K562 (cell line): Measurements from ENCODE around the gene GRWD1. TPM values are rescaled to one million over a fixed set of nuclear protein-coding genes. Genes with fewer than 3 reads are reported as not detected.
A peak's percentile ranks its signal among the peaks of the same experiment; 100 is the strongest.

Source experiments
- CTCFL ChIP-seq: IDR thresholded peaks from 2 replicates; pipeline ENCODE4 v1.6.1; 2011; ENCODE audit warnings: borderline replicate concordance, low read depth, mild to moderate bottlenecking, moderate library complexity, low read length; ENCODE audit not compliant: insufficient read depth, poor library complexity, severe bottlenecking
- E4F1 ChIP-seq: fragments of 250-450 bp; sonication (Bioruptor Pico); IDR thresholded peaks from 2 replicates; pipeline ENCODE4 v1.5.0; 2021; ENCODE audit warnings: mild to moderate bottlenecking, borderline replicate concordance
- ETV5 ChIP-seq: sonication (generic); formaldehyde crosslinking; IDR thresholded peaks from 2 replicates; pipeline ENCODE4 v1.4.0; 2020; ENCODE audit warnings: low read depth, mild to moderate bottlenecking, missing genetic modification reagents
- FOXJ3 ChIP-seq: sonication (generic); formaldehyde crosslinking; IDR thresholded peaks from 2 replicates; pipeline ENCODE4 v1.4.0; 2020; ENCODE audit warnings: mild to moderate bottlenecking, missing genetic modification reagents
- HIVEP1 ChIP-seq: fragments of 250-450 bp; sonication (Bioruptor Pico); IDR thresholded peaks from 2 replicates; pipeline ENCODE4 v1.4.0; 2020; ENCODE audit warnings: mild to moderate bottlenecking
- KLF6 ChIP-seq: fragments of 250-450 bp; sonication (Bioruptor Pico); IDR thresholded peaks from 2 replicates; pipeline ENCODE4 v1.4.0; 2020; ENCODE audit warnings: mild to moderate bottlenecking, moderate library complexity, borderline replicate concordance
- MCM7 ChIP-seq, 2 experiments: fragments of 450-650 bp; IDR thresholded peaks; 2 replicates each; pipeline ENCODE4 v1.6.1; 2016 to 2018
- TRIM25 ChIP-seq: fragments of 450-650 bp; IDR thresholded peaks from 2 replicates; pipeline ENCODE4 v1.7.0; 2016; ENCODE audit warnings: borderline replicate concordance
- ZNF766 ChIP-seq: fragments of 200-800 bp; sonication (Bioruptor generic); conservative IDR thresholded peaks from 2 replicates; pipeline ENCODE4 v1.6.1; 2016; ENCODE audit warnings: missing genetic modification characterization, missing compliant biosample characterization
- polyA plus RNA-seq, 8 experiments: library from polyadenylated mRNA; depleted of rRNA in 4 of 8; stranded (reverse) in 5 of 8; unstranded in 3 of 8; fragments of >200 nt; fragmentation: Nextera tagmentation in 2 of 8; fragmentation: Illumina TruSeq in 1 of 8; extraction: Ambion mirVana in 2 of 8; extraction: Trizol in 1 of 8; gene quantifications; 2 replicates each; pipeline versions ENCODE4 v1.2.1 to v1.2.3, GENCODE V29; 2011 to 2014; ENCODE audit warnings: inconsistent platforms in 1 of 8, missing spikeins in 1 of 8
- total RNA-seq, 7 experiments: library from RNA; depleted of rRNA in 6 of 7; stranded (reverse); fragments of >200 nt in 6 of 7; fragmentation: Illumina TruSeq in 2 of 7; extraction: Trizol in 2 of 7; gene quantifications; 2 replicates each; pipeline versions ENCODE4 v1.2.1 to v1.2.3, GENCODE V29; 2011 to 2021; ENCODE audit warnings: low replicate concordance in 1 of 7

Gene GRWD1
- total and polyA plus RNA-seq, 9 of the 15 experiments (the other 6 are each of a cell fraction or from before 2014, with no cell fraction given) = 1.5 to 87.2 (median 24.5) TPM

- no peak for TF ChIP-seq E4F1 (CRISPR knock-in tag)
- TF ChIP-seq HIVEP1 = no peak
- TF ChIP-seq KLF6 (CRISPR knock-in tag) = no peak
- no peak for TF ChIP-seq ZNF766
- TF ChIP-seq TRIM25 = peak; percentile 86; the same call in 1 of the 2 replicates
- TF ChIP-seq MCM7 (IDR thresholded peaks at IDR 0.05) = peak in 1 of 2 experiments; percentile 71; a peak in 1 of 4 replicates
- no peak for TF ChIP-seq FOXJ3
- TF ChIP-seq ETV5 (CRISPR knock-in tag) = no peak
- TF ChIP-seq CTCFL = no peak
Observed at GRCh38 chr19:48501494-48502349, 55.9 kb downstream of the GRWD1 start (continued).
